Measurements from ENCODE around the gene PRKG1. TPM values are rescaled to one million over a fixed set of nuclear protein-coding genes. Genes with fewer than 3 reads are reported as not detected.
A peak's percentile ranks its signal among the peaks of the same experiment; 100 is the strongest.
"Not testable (repeated sequence)": the region's sequence is repeated elsewhere in the genome, so short reads cannot be mapped to it uniquely, and the experiment has no call there.

PRKG1 gene
- total and polyA plus RNA-seq, 2 of the 4 experiments (the other 2 are of a cell fraction): 3.5 to 18.3 TPM

GRCh38 chr10:52232561-52233350 lies 1158.5 kb downstream of the PRKG1 start (continued):
- TF ChIP-seq ELK1 (IDR thresholded peaks at IDR 0.05; ENCODE audit: borderline replicate concordance, low read depth, low read length): no peak

- POLR2A ChIA-PET (ENCODE audit: unreplicated experiment): not testable (repeated sequence)
These were observed 1159.2 kb downstream of the PRKG1 start for GRCh38 chr10:52233351-52233991.

More at GRCh38 chr10:52233351-52233991, 1159.2 kb downstream of the PRKG1 start:
- H2BK120ac ChIP-seq (ENCODE audit: low read depth, low read length); H3K23ac ChIP-seq (ENCODE audit: low read depth, low read length); intact Hi-C loops (cut with micrococcal nuclease); H3K14ac ChIP-seq (replicated peaks; ENCODE audit: low read depth, low read length); H2AK5ac ChIP-seq (ENCODE audit: low read depth, low read length); H3K9ac ChIP-seq (ENCODE audit: low read depth, low read length); dilution Hi-C loops (cut with HindIII; ENCODE audit: low sequenced_read_pairs, unreplicated experiment); H4K91ac ChIP-seq (ENCODE audit: insufficient read depth, low read depth, low read length); H4K20me1 ChIP-seq (ENCODE audit: insufficient read depth, low read length); H2BK5ac ChIP-seq (ENCODE audit: low read depth, low read length, poor library complexity, severe bottlenecking); H3K79me1 ChIP-seq (ENCODE audit: low read depth in 1 of 2, low read length in 2 of 2); H3K27me3 ChIP-seq (ENCODE audit: control insufficient read depth, insufficient read depth, low read length); H3K56ac ChIP-seq (ENCODE audit: extremely low read depth, insufficient read depth, low read length); H3K36me3 ChIP-seq (ENCODE audit: control insufficient read depth, insufficient read depth, low read length); H3K18ac ChIP-seq (ENCODE audit: low read depth, low read length); H4K8ac ChIP-seq (ENCODE audit: low read depth in 2 of 2, low read length in 2 of 2); H2AK9ac ChIP-seq (replicated peaks; ENCODE audit: low read depth, low read length, poor library complexity); H2BK15ac ChIP-seq (ENCODE audit: low read depth, low read length); H3K4me1 ChIP-seq (ENCODE audit: control insufficient read depth, insufficient read depth, low read length); DNase-seq; BruUV-seq (replicated peaks); H2BK20ac ChIP-seq (ENCODE audit: low read depth, low read length); in situ Hi-C loops (cut with MboI; ENCODE audit: low sequenced_read_pairs); H3K9me1 ChIP-seq (ENCODE audit: insufficient read depth, low read length); H4K5ac ChIP-seq (ENCODE audit: low read depth, low read length); H3K9me3 ChIP-seq (ENCODE audit: control insufficient read depth, insufficient read depth, low read length); H3K4ac ChIP-seq (ENCODE audit: low read depth, low read length); ATAC-seq (ENCODE audit: low read depth); H2AFZ ChIP-seq (replicated peaks; ENCODE audit: low read length, poor library complexity); H3K27ac ChIP-seq (ENCODE audit: insufficient read depth, low read length): not testable (repeated sequence)
- Histone ChIP-seq H3K4me2 (ENCODE audit: low read depth, low read length) (peak overlapping the region; percentile 74), H3K4me3 (ENCODE audit: insufficient read depth, low read depth, low read length) (0 out of 2 replicates have a peak overlapping the region, but pooled peaks have one; percentile 18)
- WGBS, 2 experiments (ENCODE audit: extremely low coverage in 2 of 2, insufficient read length in 1 of 2): no CpG with 5 or more reads among the region's 34 CpGs
- CTCF ChIA-PET: interaction anchor here (0.7 kb wide), 1 partner anchor 16 kb away, joined by 4 read pairs; no protein-coding TSS in a partner anchor
